ENCODE results near the gene FBXL20. TPM values are rescaled to one million over a fixed set of nuclear protein-coding genes. Genes with fewer than 3 reads are reported as not detected.

FBXL20 gene
- total RNA-seq, 1 experiment from 2014 or later, result 71.5 TPM

- peaks cover 11% of the 10 kb centered on the region for H3K36me3 Mint-ChIP-seq (ENCODE audit: insufficient read depth, unreplicated experiment)
- CTCF ChIA-PET, result interaction anchor here (0.7 to 3.3 kb wide), 8 partner anchors 10 to 787 kb away, joined by 3 to 10 read pairs (median 5); no protein-coding TSS in a partner anchor
- no peak overlapping the region for H3K27ac Mint-ChIP-seq (ENCODE audit: unreplicated experiment)
- TF ChIP-seq CTCF (IDR thresholded peaks at IDR 0.05; ENCODE audit: unreplicated experiment), result no peak
- DNase-seq, result no peak
- no peak overlapping the region for H3K4me3 Mint-ChIP-seq (ENCODE audit: low read depth, unreplicated experiment)
- H3K27me3 Mint-ChIP-seq (ENCODE audit: unreplicated experiment), result peaks cover 87% of the 10 kb centered on the region
- no TSS peak for BruUV-seq (replicated peaks)
- intact Hi-C loops (cut with micrococcal nuclease; ENCODE audit: unreplicated experiment), result no loop called here
- peaks cover 5% of the 10 kb centered on the region for H3K4me1 Mint-ChIP-seq (ENCODE audit: low read depth, unreplicated experiment)
- no peaks in the 10 kb centered on the region for H3K9me3 Mint-ChIP-seq (ENCODE audit: low read depth, unreplicated experiment)
Measured at GRCh38 chr17:39218906-39219305, 182.5 kb downstream of the FBXL20 start.

GRCh38 chr17:39217734-39218369 is 183.6 kb downstream of the FBXL20 start:
- CTCF ChIA-PET, result interaction anchor here (0.5 to 2.3 kb wide), 13 partner anchors 9 to 135 kb away, joined by 3 to 12 read pairs (median 5); partner anchors contain the start of gene RPL19
- peak; percentile 13 for DNase-seq
- Mint-ChIP-seq H3K27me3 (ENCODE audit: unreplicated experiment) (peaks cover 87% of the 10 kb centered on the region), H3K4me3 (ENCODE audit: low read depth, unreplicated experiment) (no peak overlapping the region), H3K36me3 (ENCODE audit: insufficient read depth, unreplicated experiment) (peaks cover 12% of the 10 kb centered on the region), H3K27ac (ENCODE audit: unreplicated experiment) (no peak overlapping the region), H3K9me3 (ENCODE audit: low read depth, unreplicated experiment) (no peaks in the 10 kb centered on the region), H3K4me1 (ENCODE audit: low read depth, unreplicated experiment) (peaks cover 15% of the 10 kb centered on the region)
- intact Hi-C loops (cut with micrococcal nuclease; ENCODE audit: unreplicated experiment), result no loop called here
- no TSS peak for BruUV-seq (replicated peaks)
- TF ChIP-seq CTCF (IDR thresholded peaks at IDR 0.05; ENCODE audit: unreplicated experiment), result no peak

GRCh38 chr17:39213852-39214251 is 187.6 kb downstream of the FBXL20 start:
- intact Hi-C loops (cut with micrococcal nuclease; ENCODE audit: unreplicated experiment), result no loop called here
- no TSS peak for BruUV-seq (replicated peaks)
- CTCF ChIA-PET, result interaction anchor here (0.6 to 6.5 kb wide), 16 partner anchors 9 to 1258 kb away, joined by 3 to 73 read pairs (median 6); partner anchors contain the start of gene RPL19
- H3K9me3 Mint-ChIP-seq (ENCODE audit: low read depth, unreplicated experiment), result no peaks in the 10 kb centered on the region
- H3K4me3 Mint-ChIP-seq (ENCODE audit: low read depth, unreplicated experiment), result no peak overlapping the region
- peaks cover 93% of the 10 kb centered on the region for H3K27me3 Mint-ChIP-seq (ENCODE audit: unreplicated experiment)
- H3K4me1 Mint-ChIP-seq (ENCODE audit: low read depth, unreplicated experiment), result peaks cover 40% of the 10 kb centered on the region
- peaks cover 22% of the 10 kb centered on the region for H3K36me3 Mint-ChIP-seq (ENCODE audit: insufficient read depth, unreplicated experiment)
- peak; percentile 97 for DNase-seq
- H3K27ac Mint-ChIP-seq (ENCODE audit: unreplicated experiment), result no peak overlapping the region
- no peak for TF ChIP-seq CTCF (IDR thresholded peaks at IDR 0.05; ENCODE audit: unreplicated experiment)

- no peak overlapping the region for H3K27ac Mint-ChIP-seq (ENCODE audit: unreplicated experiment)
- TF ChIP-seq CTCF (IDR thresholded peaks at IDR 0.05; ENCODE audit: unreplicated experiment), result peak; percentile 19
- intact Hi-C loops (cut with micrococcal nuclease; ENCODE audit: unreplicated experiment), result no loop called here
- CTCF ChIA-PET, result interaction anchor here (0.8 to 6.5 kb wide), 8 partner anchors 10 to 39 kb away, joined by 3 to 73 read pairs (median 8); partner anchors contain the start of gene RPL19
- no peak overlapping the region for H3K4me3 Mint-ChIP-seq (ENCODE audit: low read depth, unreplicated experiment)
- no peaks in the 10 kb centered on the region for H3K9me3 Mint-ChIP-seq (ENCODE audit: low read depth, unreplicated experiment)
- no TSS peak for BruUV-seq (replicated peaks)
- H3K27me3 Mint-ChIP-seq (ENCODE audit: unreplicated experiment), result peaks cover 93% of the 10 kb centered on the region
- peaks cover 43% of the 10 kb centered on the region for H3K4me1 Mint-ChIP-seq (ENCODE audit: low read depth, unreplicated experiment)
- peak; percentile 43 for DNase-seq
- peaks cover 25% of the 10 kb centered on the region for H3K36me3 Mint-ChIP-seq (ENCODE audit: insufficient read depth, unreplicated experiment)
Measured at GRCh38 chr17:39212841-39213480, 188.5 kb downstream of the FBXL20 start.

Measured in Calu3 (cell line).